Erythroblast (primary cell): ENCODE data around the gene RAP1A.

Experiments
- GATA1 ChIP-seq: IDR thresholded peaks from 2 replicates; pipeline ENCODE4 v1.6.1; 2011; ENCODE audit warnings: low read depth, mild to moderate bottlenecking, control low read depth, low read length, moderate library complexity
- POLR2A ChIP-seq: IDR thresholded peaks from 2 replicates; pipeline ENCODE4 v1.6.1; 2011; ENCODE audit warnings: mild to moderate bottlenecking, low read length

- TF ChIP-seq POLR2A (no peak), GATA1 (no peak)
These were observed 111.1 kb downstream of the RAP1A start for GRCh38 chr1:111730706-111731105.
